GM19452 (cell line): ENCODE measurements around the gene STIP1.

ENCODE experiments used
- ATAC-seq: cut with Tn5 transposase; IDR thresholded peaks from one replicate; pipeline ENCODE4 v1.9.1; 2021; ENCODE audit not compliant: unreplicated experiment

The STIP1 gene

DNA sequence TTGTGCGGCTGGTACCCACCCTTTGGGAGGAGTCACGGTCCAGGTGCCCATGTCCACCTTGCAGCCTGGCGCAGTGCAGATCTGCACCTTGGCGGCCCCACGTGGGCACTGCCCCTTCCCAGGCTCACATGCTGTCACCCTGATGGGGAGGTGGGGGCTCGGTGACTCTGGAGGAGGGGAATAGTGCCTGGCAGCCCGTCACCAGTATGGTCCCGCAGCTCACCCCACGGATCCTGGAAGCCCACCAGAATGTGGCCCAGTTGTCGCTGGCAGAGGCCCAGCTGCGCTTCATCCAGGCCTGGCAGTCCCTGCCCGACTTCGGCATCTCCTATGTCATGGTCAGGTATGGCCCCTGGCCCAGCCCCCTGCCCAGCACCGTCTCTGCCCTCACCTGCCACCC, 34.8 kb downstream of the STIP1 start:
- ATAC-seq, result no peak

DNA sequence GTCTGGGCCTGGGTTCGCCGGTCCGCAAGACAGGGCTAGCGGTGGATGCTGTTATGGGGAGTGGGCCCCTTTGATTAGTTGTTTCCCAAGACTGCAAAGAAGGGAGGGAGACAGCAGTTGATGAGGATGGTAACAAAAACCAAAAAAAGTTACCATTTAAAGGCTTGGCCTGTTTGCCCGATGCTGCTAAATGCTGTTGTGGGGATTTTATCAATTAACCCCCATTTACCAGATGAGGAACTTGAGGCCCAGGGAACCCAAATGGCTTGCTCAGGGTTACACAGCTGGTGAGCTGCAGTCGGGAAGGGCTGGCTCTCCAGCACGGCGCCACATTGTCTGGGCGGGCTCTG, 36.7 kb downstream of the STIP1 start:
- no peak for ATAC-seq

DNA sequence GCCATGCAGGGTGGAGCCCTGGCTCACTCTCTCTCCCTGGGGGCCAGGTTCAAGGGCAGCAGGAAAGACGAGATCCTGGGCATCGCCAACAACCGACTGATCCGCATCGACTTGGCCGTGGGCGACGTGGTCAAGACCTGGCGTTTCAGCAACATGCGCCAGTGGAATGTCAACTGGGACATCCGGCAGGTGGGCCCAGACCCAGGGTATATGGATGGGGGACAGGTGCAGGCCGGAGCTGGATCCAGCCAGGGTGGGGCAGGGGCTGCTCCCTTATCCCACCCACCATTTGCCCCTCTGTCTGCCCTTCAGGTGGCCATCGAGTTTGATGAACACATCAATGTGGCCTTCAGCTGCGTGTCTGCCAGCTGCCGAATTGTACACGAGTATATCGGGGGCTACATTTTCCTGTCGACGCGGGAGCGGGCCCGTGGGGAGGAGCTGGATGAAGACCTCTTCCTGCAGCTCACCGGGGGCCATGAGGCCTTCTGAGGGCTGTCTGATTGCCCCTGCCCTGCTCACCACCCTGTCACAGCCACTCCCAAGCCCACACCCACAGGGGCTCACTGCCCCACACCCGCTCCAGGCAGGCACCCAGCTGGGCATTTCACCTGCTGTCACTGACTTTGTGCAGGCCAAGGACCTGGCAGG, 37.2 kb downstream of the STIP1 start:
- ATAC-seq, result no peak

DNA sequence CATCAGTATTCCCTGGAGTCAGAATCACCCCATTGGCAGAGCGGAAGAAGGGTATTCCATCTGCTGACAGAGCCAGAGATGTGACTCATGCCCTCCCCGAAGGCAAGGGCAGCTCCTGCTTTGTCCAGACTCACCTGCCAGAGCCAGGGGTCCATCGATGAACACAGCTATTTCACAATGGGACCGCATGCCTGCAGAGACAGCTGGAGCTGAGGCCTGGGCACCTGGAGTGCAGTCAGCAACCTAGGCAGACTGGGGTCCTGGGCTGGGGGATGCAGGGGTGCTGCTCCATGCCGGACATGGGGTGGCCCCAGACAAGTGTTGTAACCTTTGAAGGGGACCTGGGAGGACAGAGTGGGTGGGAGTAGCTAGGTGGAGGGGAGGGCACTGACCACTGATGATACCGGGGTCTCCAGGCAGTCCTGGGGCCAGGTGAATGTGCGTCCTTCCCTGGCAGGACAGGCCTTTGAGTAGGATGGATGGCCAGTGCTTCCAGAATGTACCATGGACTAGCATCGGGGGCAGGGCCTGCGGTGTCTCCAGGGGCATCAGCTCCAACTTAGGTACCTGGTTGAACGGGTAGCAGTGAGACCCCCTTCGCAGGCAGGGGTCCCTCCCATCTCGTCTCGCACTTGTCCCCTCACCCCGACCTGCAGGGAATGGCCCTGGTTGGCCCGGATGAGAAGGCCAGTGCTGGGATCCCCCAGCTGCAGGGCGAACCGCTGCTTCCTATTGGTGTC, 38.4 kb downstream of the STIP1 start:
- no peak for ATAC-seq

DNA sequence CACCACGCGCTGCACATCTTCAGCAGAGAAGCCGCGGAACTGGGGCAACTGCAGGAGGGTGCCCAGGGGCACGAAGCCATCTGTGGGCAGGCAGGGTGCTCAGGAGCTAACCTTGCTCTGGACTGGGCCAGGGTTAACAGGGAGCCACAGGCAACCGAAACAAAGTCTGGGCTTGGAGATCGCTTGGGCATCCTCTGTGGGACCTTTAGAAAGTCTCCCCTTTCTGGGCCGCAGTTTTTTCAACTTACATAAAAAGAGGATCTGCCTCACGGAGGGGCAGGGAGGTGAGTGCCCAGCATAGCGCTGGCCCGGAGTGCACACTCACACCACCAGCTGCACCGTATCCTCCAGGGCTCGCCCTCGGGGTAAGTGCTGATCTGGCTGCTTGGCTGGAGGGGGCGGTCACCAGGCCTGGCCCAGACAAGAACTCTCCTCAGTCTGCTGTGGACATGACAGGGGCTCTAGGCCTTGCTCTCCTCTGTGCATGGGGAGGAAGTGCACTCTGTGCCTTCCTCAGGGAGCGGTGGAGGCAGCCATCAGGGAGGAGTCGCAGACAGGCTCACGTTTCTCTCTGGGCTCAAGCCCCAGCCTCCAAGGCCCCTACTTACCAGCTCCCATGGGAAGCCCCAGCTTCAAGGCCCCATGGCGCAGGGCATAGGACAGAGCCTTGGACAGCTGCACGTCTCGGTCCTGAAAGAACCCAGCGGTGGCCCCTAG, 39.1 kb downstream of the STIP1 start:
- no peak for ATAC-seq

DNA sequence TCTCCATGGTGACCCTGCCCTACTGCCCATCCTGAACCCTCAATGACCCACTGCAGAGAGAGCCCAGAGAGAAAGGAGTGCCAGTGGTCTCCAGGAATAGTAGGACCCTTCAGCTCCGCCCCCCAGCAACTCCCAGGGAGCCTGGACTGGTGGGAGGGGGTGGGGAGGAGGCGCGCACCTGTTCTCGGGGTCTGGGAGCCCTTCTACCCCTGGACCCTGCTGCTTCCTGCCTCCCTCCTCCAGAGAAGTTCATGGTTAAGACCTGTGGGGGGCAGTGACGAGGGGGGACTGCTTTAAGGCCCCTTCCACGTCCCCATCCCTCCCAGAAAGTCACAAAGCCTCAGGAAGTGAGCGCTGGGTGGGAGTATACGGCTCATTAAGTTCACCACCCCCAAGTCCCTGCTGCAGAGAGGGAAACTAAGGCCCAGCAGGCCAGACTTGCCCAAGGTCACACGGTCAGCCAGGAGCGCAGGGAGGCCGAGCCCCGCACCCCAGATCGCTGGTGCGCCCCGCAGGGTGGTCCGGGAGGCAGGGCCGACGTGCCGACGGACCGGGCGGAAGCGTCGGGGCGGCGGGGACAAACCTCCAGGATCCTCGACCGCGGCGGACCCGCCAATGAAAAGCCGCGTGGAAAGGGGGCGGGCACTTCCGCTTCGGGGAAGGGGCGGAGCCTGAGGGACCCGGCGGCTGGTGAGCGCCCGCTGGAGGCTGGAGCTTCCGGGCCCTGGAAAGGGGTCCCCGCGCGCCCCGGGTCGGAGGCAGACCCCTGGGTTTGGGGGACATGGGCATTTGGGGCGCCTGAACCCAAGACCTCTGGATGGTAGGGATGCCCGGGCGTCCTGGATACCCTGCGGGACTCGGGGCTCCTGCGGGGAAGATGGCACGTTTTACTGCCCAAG, 39.9 kb downstream of the STIP1 start, which contains the start of the genes NUDT22 and TRPT1:
Gene NUDT22, plus strand, starts transcription at position 667 of the 899 bp plus-strand sequence. CDS start 379 bp downstream, outside the sequence.
Gene TRPT1, minus strand, starts transcription at position 579 of the 899 bp plus-strand sequence. Its CDS starts 326 bp downstream, at position 253.
- ATAC-seq, result peak; percentile 49

DNA sequence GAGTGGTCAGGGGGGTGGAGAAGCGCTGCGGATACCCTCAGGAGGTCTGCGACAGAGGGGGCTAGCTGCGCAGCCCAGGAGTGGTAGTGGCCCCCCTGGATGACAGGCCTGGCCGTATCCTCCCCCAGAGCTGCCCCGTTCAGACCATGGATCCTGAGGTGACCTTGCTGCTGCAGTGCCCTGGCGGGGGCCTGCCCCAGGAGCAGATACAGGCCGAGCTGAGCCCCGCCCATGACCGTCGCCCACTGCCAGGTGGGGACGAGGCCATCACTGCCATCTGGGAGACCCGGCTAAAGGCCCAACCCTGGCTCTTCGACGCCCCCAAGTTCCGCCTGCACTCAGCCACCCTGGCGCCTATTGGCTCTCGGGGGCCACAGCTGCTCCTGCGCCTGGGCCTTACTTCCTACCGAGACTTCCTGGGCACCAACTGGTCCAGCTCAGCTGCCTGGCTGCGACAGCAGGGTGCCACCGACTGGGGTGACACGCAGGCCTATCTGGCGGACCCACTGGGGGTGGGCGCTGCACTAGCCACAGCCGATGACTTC, 40.6 kb downstream of the STIP1 start:
- ATAC-seq, result no peak

DNA sequence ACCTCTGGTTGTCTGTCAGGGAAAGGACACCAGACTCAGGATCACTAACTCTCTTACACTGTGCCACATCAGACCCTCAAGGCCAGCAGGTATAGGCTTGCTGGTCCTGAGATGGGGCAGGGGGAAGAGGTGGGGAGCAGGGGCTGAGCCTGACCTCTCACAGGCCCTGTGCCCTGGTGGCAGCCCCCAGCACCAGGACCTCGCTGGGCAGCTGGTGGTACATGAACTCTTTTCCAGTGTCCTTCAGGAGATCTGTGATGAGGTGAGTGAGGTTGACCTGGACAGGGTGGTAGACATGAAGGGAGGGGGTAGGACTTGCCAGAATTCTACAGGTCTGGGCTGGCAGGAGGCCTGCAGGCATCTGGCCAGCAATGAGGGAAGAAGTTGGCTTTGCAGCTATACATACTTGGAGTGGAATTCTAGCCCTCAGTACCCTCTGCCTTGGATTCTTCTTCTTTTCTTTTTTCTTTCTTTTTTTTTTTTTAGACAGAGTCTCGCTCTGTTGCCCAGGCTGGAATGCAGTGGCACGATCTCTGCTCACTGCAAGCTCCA, 41.5 kb downstream of the STIP1 start:
- no peak for ATAC-seq

DNA sequence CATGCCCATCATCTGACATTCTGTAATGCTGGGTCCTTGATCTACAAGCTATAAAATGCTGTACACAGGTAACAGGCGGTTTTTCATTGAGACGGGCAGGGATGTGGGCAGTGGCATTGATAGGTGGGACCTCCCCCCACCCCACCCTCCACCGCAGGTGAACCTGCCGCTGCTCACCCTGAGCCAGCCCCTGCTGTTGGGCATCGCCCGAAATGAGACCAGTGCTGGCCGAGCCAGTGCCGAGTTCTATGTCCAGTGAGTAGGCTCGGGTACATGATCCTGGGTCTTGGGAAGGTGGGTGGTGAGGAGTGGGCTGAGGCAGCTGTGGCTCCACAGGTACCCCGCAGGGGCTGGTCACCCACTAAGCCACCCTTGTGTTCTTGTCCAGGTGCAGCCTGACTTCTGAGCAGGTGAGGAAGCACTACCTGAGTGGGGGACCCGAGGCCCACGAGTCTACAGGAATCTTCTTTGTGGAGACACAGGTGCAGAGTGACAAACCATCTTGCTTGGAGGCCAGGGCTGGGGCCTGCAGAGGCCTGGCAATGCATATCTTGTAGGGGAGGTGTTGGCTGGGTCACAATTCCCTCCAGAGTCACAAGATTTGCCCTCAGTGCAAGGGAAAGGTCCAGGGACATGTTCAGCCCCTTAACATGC, 43.2 kb downstream of the STIP1 start:
- ATAC-seq, result no peak

DNA sequence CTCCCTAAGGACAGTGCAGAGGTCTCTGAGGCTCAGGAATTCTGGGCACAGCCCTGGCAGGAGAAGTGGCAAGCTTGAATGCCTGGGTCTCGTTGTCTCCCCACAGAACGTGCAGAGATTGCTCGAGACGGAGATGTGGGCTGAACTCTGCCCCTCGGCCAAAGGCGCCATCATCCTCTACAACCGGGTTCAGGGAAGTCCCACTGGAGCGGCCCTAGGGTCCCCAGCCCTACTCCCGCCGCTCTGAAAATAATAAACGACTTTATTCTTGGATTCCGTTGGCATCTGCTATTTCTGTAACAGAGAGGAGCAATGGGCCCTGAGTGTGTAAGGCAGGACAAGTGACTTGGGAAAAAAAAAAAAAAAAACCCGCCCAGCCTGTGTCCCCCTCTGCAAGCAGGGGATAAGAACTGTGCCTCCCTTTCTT, 43.8 kb downstream of the STIP1 start:
- ATAC-seq, result no peak

DNA sequence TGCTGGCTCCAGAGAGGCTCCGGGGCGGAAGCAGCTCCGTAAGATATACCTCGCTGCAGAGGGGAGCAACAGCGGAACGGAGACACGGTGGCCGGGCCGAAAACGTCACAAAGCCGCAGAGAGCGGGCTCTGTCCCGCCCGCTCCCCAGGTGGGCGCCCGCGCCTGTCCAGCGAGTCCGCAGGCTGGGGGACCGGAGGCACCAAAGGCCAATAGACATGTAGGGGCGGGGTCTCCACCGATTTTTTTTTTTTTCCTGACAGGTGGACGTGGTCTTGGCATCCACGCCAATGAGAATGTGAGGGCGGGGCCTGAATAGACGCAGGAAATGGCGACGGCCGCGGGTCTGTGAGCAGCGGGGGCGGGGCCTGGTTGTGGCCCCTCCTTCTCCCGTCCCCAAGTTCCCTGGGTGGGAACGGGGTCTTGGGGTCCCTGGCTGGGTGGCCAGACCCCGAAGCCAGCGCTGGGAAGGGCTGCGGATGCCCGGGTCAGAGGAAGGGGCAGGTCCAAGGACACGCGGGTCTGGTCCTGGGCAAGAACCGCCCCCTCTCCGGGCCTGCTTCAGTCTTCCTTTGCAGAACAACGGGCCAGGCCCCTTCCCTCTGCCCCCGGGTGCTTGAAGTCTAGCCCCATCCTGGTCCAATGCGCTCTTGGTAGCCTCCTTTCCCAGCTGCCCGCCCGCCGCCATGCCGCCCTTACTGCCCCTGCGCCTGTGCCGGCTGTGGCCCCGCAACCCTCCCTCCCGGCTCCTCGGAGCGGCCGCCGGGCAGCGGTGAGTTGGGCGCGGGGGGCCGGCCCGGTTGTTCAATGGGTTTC, 44.4 kb downstream of the STIP1 start, which contains the start of gene DNAJC4:
Gene DNAJC4, plus strand, starts transcription at position 378 of the 814 bp plus-strand sequence. Its CDS starts 307 bp downstream, at position 685.
- ATAC-seq, result peak; percentile 55

DNA sequence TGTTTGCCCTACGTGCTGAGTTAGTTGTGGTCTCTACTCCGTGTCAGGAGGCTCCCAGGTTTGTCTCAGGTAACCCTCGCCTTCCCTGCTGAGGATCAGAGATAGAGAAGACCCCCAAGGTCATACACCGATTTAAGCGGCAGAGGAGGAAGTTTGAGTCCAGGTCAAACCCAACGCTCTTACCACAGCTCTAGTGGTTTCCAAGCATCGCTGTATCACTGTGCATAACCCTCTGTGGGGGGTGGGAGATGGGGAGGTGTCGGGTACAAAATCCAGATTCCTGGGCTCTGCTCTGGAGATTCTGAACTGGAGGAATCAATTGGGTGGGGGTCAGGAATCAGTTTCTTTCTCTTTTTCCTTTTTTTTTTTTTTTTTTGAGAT, 45.0 kb downstream of the STIP1 start:
- no peak for ATAC-seq

DNA sequence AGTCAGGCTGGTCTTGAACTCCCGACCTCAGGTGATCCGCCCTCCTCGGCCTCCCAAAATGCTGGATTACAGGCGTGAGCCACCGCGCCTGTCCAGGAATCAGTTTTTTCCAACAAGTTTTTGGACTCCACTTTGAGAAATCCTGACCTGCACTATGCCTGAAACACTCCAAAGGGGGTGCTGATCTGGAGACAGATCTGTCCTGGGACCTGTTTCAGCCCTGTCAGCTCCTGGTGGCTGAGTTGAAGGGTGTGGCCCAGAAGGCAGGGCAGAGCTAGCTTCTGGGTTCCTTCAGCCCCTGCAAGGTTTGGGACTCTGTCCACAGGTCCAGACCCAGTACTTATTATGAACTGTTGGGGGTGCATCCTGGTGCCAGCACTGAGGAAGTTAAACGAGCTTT, 45.6 kb downstream of the STIP1 start:
- no peak for ATAC-seq

DNA sequence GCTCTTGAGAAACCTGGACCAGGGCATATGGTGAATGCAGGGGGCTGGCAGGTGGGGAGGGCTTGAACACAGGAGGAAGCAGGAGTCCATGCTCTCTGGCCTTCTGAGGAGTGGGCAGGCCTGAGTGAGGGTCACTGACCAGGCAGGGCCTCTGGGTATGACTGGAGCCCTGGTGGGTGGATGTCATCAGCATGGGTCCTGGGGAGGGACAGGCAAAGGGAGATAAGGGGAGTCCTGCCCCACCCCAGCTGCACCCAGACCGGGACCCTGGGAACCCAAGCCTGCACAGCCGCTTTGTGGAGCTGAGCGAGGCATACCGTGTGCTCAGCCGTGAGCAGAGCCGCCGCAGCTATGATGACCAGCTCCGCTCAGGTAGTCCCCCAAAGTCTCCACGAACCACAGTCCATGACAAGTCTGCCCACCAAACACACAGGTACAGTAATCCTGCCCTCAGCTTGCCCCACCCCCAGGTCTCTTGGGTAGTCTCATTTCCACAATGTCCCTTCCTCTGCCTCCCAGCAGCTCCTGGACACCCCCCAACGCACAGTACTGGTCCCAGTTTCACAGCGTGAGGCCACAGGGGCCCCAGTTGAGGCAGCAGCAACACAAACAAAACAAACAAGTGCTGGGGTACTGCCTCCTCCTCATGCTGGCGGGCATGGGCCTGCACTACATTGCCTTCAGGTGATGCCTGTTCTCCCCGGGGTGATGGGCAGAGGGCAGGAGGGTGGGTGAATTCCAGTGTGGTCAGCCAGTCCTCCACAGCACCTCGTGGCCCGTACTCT, 46.4 kb downstream of the STIP1 start:
- ATAC-seq, result no peak

DNA sequence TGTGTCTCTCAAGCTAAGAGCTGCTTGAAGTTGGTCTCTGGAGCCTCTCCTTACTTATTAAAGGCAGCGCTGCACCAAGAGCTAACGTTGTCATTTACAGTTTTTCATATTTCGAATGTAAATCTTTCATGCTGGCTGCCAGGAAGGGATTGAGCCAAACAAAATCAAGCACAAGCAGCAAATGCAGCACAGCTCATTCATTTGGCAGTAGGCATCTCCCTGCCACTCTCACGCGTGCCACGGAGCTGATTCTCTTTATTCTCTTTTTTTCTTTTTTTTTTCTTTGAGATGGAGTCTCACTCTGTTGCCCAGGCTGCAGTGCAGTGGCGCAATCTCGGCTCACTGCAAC, 47.0 kb downstream of the STIP1 start:
- no peak for ATAC-seq

DNA sequence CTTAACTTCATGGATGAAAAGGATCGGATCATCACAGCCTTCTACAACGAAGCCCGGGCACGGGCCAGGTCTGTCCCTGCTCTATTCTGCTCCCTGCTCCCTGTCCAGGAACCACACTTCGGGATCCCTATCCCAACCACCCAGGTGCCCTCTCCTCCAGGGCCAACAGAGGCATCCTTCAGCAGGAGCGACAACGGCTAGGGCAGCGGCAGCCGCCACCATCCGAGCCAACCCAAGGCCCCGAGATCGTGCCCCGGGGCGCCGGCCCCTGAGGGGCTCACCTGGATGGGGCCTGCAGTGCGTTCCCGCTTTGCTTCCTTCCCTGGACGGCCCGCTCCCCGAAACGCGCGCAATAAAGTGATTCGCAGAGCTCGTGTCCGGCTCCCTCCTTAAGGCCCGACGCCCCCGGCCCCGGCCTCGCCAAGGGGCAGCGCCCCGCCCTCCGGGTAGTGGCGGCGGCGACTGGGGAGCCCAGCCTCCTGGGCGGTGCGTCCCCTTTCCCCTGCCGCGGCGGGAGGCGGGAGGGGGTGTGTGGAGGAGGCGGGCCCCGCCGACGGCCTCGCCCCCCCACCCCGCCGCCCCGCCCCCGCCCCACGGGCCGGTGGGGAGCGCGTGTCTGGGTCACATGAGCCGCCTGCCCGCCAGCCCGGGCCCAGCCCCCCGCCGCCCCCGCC, 48.1 kb downstream of the STIP1 start, which contains the start of gene VEGFB:
Gene VEGFB, plus strand, starts transcription at position 672 of the 674 bp plus-strand sequence. CDS start 250 bp downstream, outside the sequence.
- no peak for ATAC-seq

DNA sequence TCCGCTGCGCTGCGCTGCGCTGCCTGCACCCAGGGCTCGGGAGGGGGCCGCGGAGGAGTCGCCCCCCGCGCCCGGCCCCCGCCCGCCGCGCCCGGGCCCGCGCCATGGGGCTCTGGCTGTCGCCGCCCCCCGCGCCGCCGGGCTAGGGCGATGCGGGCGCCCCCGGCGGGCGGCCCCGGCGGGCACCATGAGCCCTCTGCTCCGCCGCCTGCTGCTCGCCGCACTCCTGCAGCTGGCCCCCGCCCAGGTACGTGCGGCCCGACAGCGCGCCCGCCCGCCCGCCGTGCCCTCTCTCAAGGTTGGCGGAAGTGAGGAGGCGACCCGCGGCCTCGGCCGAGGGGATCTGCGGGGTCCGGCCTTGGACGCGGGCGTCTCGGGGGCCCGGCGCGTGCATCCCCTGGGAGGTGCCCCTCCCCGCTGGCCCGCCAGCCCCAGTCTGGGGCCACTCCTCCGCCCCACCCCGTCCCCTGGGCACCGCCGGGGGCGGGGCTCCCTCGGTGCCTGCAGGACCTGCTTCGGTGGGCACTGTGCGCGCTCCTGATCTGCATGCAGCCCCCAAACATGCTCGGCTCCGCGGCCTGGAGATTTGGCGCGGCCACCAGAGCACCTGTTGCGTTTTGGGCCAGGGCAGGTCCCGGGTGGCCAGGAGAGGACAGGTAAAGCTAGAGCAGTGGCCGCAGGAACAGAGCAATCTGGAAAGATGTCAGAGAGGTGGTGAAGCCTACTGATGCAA, 48.8 kb downstream of the STIP1 start:
- ATAC-seq, result no peak
